Activated CD8-positive, alpha-beta T cell treated with anti-CD3 and anti-CD28 coated beads for 36 hours (primary cell): ENCODE data around the gene IDS. TPM values are rescaled to one million over a fixed set of nuclear protein-coding genes. Genes with fewer than 3 reads are reported as not detected.
"Not testable (repeated sequence)": the region's sequence is repeated elsewhere in the genome, so short reads cannot be mapped to it uniquely, and the experiment has no call there.

Experiments used
- ATAC-seq: fragments of 200-7000 bp; cut with Tn5 transposase; one replicate; pipeline ENCODE4 v1.10.0; 2021; ENCODE audit warnings: mild to moderate bottlenecking, moderate library complexity
- CTCF ChIA-PET: fragments of 350-600 bp; sonication (Branson Sonifier 250); formaldehyde crosslinking; loops from one replicate; lab custom pipeline; 2021; ENCODE audit warnings: antibody characterized with exemption; lab: Charles Lee
- POLR2A ChIA-PET: fragments of 350-600 bp; sonication (Branson Sonifier 250); formaldehyde crosslinking; loops from one replicate; lab custom pipeline; 2021; ENCODE audit warnings: antibody characterized with exemption; lab: Charles Lee
- DNase-seq: peaks from one replicate; pipeline ENCODE4 v3.0.0-alpha.2; 2020
- H3K27ac Mint-ChIP-seq: one replicate; pipeline ENCODE4 v1.8.0; 2021; ENCODE audit warnings: mild to moderate bottlenecking, mixed read lengths
- H3K27me3 Mint-ChIP-seq: one replicate; pipeline ENCODE4 v1.8.0; 2021; ENCODE audit warnings: mixed read lengths
- H3K36me3 Mint-ChIP-seq: one replicate; pipeline ENCODE4 v1.8.0; 2021; ENCODE audit warnings: low read depth, mixed read lengths
- H3K4me1 Mint-ChIP-seq: one replicate; pipeline ENCODE4 v1.8.0; 2021; ENCODE audit warnings: low read depth, mixed read lengths
- H3K4me3 Mint-ChIP-seq: one replicate; pipeline ENCODE4 v1.8.0; 2021; ENCODE audit warnings: mild to moderate bottlenecking, moderate library complexity, mixed read lengths
- H3K9me3 Mint-ChIP-seq: one replicate; pipeline ENCODE4 v1.8.0; 2021; ENCODE audit warnings: mixed read lengths
- intact Hi-C: fragments of 100-400 bp; cut with micrococcal nuclease; formaldehyde crosslinking; loops from one replicate; pipeline ENCODE4 v1.10.0; 2022
- total RNA-seq, 2 experiments: library from RNA; stranded (reverse); gene quantifications; one replicate each; pipeline ENCODE4 v1.2.3, GENCODE V29; 2021
- TF ChIP-seq, protein P1 (sequence below): fragments of 200-600 bp; IDR thresholded peaks from one replicate; pipeline ENCODE4 v1.8.0; 2022; ENCODE audit warnings: antibody characterized with exemption, mild to moderate bottlenecking

The IDS gene
- total RNA-seq, 2 experiments from 2014 or later = 44.8 to 50.6 TPM

- Mint-ChIP-seq H3K4me3 (peak overlapping the region; percentile 88), H3K4me1 (peaks cover 8% of the 10 kb centered on the region), H3K27me3 (no peaks in the 10 kb centered on the region), H3K27ac (peak overlapping the region; percentile 100), H3K36me3 (peaks cover 2% of the 10 kb centered on the region), H3K9me3 (no peaks in the 10 kb centered on the region)
- ChIA-PET POLR2A (interaction anchor here (0.8 to 1.4 kb wide), 2 partner anchors 10 to 27 kb away, joined by 3 read pairs; no protein-coding TSS in a partner anchor), CTCF (interaction anchor here (1.0 to 3.5 kb wide), 2 partner anchors 29 to 71 kb away, joined by 3 to 22 read pairs; no protein-coding TSS in a partner anchor)
- no peak for DNase-seq
- TF ChIP-seq, protein P1, sequence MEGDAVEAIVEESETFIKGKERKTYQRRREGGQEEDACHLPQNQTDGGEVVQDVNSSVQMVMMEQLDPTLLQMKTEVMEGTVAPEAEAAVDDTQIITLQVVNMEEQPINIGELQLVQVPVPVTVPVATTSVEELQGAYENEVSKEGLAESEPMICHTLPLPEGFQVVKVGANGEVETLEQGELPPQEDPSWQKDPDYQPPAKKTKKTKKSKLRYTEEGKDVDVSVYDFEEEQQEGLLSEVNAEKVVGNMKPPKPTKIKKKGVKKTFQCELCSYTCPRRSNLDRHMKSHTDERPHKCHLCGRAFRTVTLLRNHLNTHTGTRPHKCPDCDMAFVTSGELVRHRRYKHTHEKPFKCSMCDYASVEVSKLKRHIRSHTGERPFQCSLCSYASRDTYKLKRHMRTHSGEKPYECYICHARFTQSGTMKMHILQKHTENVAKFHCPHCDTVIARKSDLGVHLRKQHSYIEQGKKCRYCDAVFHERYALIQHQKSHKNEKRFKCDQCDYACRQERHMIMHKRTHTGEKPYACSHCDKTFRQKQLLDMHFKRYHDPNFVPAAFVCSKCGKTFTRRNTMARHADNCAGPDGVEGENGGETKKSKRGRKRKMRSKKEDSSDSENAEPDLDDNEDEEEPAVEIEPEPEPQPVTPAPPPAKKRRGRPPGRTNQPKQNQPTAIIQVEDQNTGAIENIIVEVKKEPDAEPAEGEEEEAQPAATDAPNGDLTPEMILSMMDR = no peak
- no peak for ATAC-seq
- intact Hi-C loops = loop anchor here (10.0 kb wide), 1 partner anchor 393 kb away; the partner anchor contains the start of gene EOLA2
Measured at GRCh38 chrX:149541521-149542047, 36.5 kb upstream of the IDS start.

GRCh38 chrX:149540621-149541520, 35.8 kb upstream of the IDS start, which contains the start of gene EOLA1:
EOLA1 (plus strand) TSS chrX:149541012; CDS start chrX:149545631, 4,619 bp downstream.
- Mint-ChIP-seq H3K4me1 (peaks cover 8% of the 10 kb centered on the region), H3K4me3 (peak within 1 kb of the TSS; percentile 88), H3K9me3 (no peaks in the 10 kb centered on the region), H3K27me3 (no peaks in the 10 kb centered on the region), H3K27ac (peak within 1 kb of the TSS; percentile 100), H3K36me3 (peaks cover 2% of the 10 kb centered on the region)
- ChIA-PET CTCF (interaction anchor here (1.0 to 3.5 kb wide), 4 partner anchors 19 to 70 kb away, joined by 3 to 22 read pairs (median 5); no protein-coding TSS in a partner anchor), POLR2A (interaction anchor here (1.4 to 1.5 kb wide), 3 partner anchors 19 to 36 kb away, joined by 3 to 4 read pairs (median 4); partner anchors contain the start of gene IDS)
- DNase-seq (peak; percentile 96), ATAC-seq (peak; percentile 71)
- intact Hi-C loops = loop anchor here (10.0 kb wide), 1 partner anchor 394 kb away; the partner anchor contains the start of gene EOLA2
- TF ChIP-seq, protein P1 = no peak

- H3K27ac Mint-ChIP-seq = peak overlapping the region; percentile 100
- DNase-seq (peak; percentile 95), ATAC-seq (peak; percentile 65)
- TF ChIP-seq, protein P1 = no peak
- POLR2A ChIA-PET = interaction anchor here (1.5 kb wide), 2 partner anchors 18 to 35 kb away, joined by 4 read pairs; partner anchors contain the start of gene IDS
- H3K9me3 Mint-ChIP-seq = no peaks in the 10 kb centered on the region
- H3K36me3 Mint-ChIP-seq = peaks cover 2% of the 10 kb centered on the region
- H3K4me1 Mint-ChIP-seq = peaks cover 8% of the 10 kb centered on the region
- peak overlapping the region; percentile 88 for H3K4me3 Mint-ChIP-seq
- H3K27me3 Mint-ChIP-seq = no peaks in the 10 kb centered on the region
- intact Hi-C loops = loop anchor here (10.0 kb wide), 1 partner anchor 395 kb away; the partner anchor contains the start of gene EOLA2
- CTCF ChIA-PET = interaction anchor here (1.4 to 3.5 kb wide), 3 partner anchors 19 to 36 kb away, joined by 4 to 22 read pairs (median 6); no protein-coding TSS in a partner anchor
Measured at GRCh38 chrX:149540131-149540620, 35.1 kb upstream of the IDS start.

DNA sequence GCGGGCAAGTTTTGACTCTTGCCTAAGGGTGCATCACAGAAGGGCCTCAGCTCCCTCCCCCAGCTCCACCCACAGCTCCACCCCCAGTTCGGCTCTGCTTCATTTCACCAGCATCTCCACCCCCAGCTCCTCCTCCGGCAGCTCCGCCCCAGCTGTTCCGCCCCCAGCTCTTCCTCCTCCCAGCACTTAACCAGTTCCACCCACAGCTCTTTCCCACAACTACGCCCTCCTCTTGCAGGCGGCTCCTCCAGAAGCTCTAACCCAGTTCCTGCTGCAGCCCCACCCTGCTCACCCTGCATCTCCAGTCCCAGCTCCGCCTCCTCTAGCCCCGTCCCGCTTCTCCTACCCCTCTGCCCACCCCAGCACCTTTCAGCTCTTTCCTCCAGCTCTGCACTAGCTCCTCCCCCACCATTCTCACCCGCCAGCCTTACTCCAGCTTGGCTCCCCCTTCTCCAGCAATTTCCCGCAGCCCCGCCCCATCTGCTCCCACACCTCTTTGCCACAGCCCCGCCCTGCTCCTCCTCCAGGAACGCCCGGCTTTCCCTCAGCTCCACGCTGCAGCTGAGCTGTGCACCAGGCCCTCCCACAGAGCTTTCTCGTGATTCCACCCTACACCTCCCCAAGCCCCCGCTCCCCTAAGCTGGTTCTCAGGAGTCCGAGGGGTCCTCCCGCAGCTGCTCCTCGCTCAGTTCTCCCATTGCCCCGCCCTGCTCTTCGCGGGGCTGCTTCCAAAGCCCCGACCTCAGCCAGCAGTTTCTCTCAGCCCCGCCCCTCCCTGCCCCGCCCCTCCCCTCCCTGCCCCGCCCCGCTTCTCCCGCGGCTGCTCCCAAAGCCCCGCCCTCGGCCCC, 34.4 kb upstream of the IDS start:
- CTCF ChIA-PET = interaction anchor here (0.9 to 3.5 kb wide), 4 partner anchors 18 to 399 kb away, joined by 4 to 22 read pairs (median 5); no protein-coding TSS in a partner anchor

GRCh38 chrX:149537474-149537873, 32.4 kb upstream of the IDS start:
- H3K9me3 Mint-ChIP-seq, CTCF ChIA-PET, ATAC-seq, POLR2A ChIA-PET, H3K27me3 Mint-ChIP-seq, intact Hi-C loops, H3K27ac Mint-ChIP-seq, H3K4me3 Mint-ChIP-seq, H3K36me3 Mint-ChIP-seq, H3K4me1 Mint-ChIP-seq, DNase-seq: not testable (repeated sequence)

More for the DNA sequence above, 34.4 kb upstream of the IDS start:
- Mint-ChIP-seq H3K27ac (peak overlapping the region; percentile 85), H3K27me3 (no peaks in the 10 kb centered on the region), H3K36me3 (no peaks in the 10 kb centered on the region), H3K9me3 (no peaks in the 10 kb centered on the region), H3K4me3 (peak overlapping the region; percentile 82), H3K4me1 (peaks cover 8% of the 10 kb centered on the region)
- intact Hi-C loops = loop anchor here (10.0 kb wide), 1 partner anchor 395 kb away; the partner anchor contains the start of gene EOLA2
- TF ChIP-seq, protein P1 = no peak
- POLR2A ChIA-PET = interaction anchor here (1.5 kb wide), 2 partner anchors 17 to 34 kb away, joined by 4 read pairs; partner anchors contain the start of gene IDS
- peak; percentile 55 for ATAC-seq
- peak; percentile 92 for DNase-seq

GRCh38 chrX:149534926-149535602, 30.0 kb upstream of the IDS start:
- H3K27ac Mint-ChIP-seq, POLR2A ChIA-PET, DNase-seq, H3K4me3 Mint-ChIP-seq, H3K27me3 Mint-ChIP-seq, H3K36me3 Mint-ChIP-seq, H3K9me3 Mint-ChIP-seq, ATAC-seq, intact Hi-C loops: not testable (repeated sequence)
- CTCF ChIA-PET = interaction anchor here (1.3 kb wide), 1 partner anchor 23 kb away, joined by 3 read pairs; no protein-coding TSS in a partner anchor
- peaks cover 21% of the 10 kb centered on the region for H3K4me1 Mint-ChIP-seq
